Measurements from ENCODE around the gene SLAMF8.

SLAMF8 gene

GRCh38 chr1:159849626-159850366 lies 23.1 kb downstream of the SLAMF8 start:
- DNase-seq = no peak

DNA sequence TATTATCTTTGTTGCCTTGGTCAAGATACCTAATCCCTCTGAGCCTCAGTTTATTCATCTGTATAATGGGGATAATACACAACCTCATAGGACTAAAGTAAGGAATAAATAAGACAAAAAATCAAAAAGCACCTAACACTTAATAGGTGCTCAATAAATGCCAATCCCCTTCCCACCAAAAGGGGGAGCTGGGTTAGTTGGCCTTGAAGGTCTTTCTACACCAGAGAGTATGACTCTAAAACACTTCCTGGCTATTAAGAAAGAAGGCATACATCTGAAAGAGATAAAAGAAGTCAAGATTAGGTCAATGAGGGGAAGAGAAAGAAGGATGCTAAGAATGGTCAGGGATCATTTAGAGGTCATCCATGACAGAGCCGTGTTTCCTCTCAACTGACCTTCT lies 24.7 kb downstream of the SLAMF8 start:
- DNase-seq = peak; percentile 19 to 46

DNA sequence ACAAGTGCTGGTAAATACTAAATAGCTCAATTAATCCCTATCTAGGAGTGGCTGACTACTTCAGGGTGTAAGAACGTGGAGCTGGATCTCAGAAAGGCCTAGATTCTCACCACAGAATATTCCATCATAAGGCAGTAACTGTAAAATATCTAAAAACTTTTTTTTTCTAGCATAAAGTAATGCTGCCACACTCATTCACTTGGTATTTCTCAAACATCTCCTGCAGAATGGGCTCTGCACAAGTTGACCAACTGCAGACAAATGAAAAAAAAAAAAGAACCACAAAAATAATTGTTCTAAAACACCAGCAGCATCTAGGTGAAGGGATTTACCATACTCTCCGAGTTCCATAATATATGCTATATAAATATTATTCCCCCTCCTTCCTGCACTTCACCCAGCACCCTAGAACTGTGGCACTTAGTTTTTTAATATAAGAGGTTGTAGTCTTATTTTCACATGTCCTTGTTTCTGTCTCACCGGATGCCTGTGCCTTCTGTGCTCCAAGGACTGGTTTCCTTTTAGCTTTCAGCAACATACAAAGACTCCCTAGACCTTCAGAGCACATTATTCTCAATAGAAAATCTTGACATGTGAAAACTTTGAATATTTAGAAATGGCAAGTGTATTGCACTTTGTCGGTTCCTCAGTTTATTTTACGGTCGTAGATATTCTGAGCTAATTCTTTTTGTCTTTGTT lies 26.9 kb downstream of the SLAMF8 start:
- DNase-seq = no peak

GRCh38 chr1:159854116-159854692 lies 27.5 kb downstream of the SLAMF8 start:
- no peak for DNase-seq

- peak; percentile 26 to 36 for DNase-seq
Measured at GRCh38 chr1:159854693-159855192, 28.1 kb downstream of the SLAMF8 start.

- DNase-seq = no peak
Measured at GRCh38 chr1:159855709-159856108, 29.0 kb downstream of the SLAMF8 start.

- DNase-seq = no peak
Measured at GRCh38 chr1:159856576-159856975, 29.9 kb downstream of the SLAMF8 start.

DNA sequence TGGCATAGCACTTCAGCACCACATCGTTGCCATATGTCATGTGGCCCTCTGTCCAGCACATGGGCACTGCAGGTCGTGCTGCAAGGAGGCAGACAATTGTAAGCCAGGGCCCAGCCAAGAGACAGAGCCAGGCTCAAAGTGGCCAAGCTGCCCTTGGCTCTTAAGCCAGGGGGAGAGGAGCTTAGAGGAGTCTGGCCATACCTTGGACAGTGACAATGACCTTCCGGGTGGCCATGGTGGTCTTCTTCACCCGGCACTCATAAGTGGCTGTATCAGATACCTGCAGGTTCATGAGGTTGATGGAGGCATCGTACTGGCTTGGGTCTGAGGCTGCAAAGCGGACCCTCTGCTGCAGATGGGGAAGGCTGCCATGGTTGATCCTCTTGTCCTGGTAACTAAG lies 31.2 kb downstream of the SLAMF8 start:
- DNase-seq = no peak

GRCh38 chr1:159859767-159860322 lies 33.2 kb downstream of the SLAMF8 start:
- DNase-seq = no peak

DNA sequence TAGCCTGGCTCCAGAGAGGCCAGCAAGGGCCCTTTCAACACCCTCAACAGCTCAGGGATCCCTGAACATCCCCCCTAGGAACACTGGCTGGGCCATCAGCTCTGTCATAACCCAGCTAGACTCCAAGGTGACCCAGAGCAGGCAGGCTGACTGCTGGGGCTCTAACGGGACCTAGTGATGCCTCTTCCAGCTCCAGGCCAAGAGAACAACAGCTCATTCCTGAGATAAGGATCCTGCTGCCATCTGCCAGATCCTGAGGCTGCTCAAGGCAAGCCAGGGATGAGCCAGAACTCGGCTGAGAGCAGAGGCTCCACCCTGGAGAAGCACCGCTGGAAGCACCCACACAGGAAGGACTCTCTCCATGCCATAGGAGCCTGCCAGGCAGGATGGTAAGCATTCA lies 33.8 kb downstream of the SLAMF8 start:
- DNase-seq = no peak

DNA sequence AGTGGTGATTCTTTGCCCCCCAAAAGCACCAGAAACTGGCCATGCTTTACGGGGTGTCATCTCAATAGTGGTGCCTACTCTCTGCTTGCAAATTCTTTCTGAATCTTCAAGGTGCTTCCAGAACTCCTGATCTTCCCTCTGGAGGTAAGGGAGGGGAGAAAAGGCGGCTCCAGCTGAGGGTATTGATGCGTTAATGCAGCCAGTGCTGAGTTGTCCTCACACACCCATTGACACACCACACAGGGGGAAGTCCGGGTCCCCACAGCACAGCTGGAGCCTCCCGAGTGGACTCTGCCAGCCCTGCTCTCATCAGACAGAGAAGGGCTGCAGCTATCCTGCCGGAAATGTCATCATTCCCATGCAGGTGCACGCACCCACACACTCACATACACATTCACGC lies 34.5 kb downstream of the SLAMF8 start:
- no peak for DNase-seq

GRCh38 chr1:159862031-159862430 lies 35.4 kb downstream of the SLAMF8 start:
- no peak for DNase-seq

- no peak for DNase-seq
Measured at GRCh38 chr1:159862557-159862956, 35.9 kb downstream of the SLAMF8 start, which contains the start of gene VSIG8. VSIG8 (minus strand) TSS chr1:159862657; CDS start chr1:159862521, 136 bp downstream.

DNA sequence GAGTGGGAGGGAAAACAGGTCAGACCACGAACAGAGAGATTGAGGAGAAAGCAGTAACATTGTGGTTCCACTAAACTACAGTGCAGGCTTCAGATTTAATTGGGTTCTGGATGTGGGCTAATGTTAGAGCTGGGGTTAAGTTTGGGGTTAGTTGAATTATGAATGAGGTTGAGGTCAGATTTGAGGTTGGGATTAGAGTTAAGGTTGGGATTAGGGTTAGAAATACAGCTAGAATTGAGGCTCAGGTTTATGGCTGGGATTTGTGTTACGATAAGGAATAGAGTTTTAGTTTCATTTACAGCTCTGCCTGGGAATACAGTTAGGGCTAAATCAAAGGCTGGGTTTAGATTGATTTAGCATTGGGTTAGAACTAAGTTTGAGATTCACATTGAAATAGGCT lies 37.6 kb downstream of the SLAMF8 start:
- no peak for DNase-seq

DNA sequence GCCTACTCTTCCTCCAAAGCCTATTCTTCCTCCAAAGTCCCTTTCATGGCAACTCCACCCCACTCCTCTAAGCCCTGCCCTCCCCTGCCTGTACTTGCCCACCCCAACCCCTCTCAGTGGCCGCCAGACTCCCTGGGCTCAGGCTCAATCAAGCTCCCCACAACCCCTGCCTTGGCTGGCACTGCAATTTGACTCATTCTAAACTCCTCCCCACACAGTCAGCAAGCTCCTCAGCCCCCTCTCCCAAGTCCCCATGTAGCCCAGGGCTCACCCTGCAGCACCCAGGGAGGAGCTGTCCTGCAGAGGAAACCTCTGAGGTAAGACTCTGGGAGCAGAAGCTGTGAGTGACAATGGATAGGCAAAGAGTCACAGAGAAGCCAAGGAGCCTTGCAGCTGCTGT lies 39.4 kb downstream of the SLAMF8 start:
- DNase-seq = no peak

- DNase-seq = no peak
Measured at GRCh38 chr1:159866905-159867663, 40.4 kb downstream of the SLAMF8 start.

DNA sequence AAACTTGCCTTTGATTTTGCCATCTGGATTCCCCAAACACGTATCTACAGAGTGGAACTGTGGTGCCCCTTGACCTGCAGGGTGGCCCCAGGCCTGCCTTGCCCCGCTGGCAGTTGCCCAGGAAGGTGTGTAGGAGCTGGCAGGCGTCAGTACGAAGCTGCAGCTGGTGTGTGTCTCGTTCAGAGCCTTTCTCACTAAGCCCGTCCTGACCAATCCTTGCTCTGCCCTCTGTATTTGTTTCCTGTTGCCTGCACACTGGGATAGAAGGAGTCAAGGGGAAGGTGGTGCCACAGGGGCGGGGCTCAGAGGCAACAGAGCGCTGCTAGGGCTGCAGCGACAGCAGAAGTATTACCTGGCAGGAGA lies 41.0 kb downstream of the SLAMF8 start:
- DNase-seq = no peak

- DNase-seq = no peak
Measured at GRCh38 chr1:159868766-159869165, 42.1 kb downstream of the SLAMF8 start.

DNA sequence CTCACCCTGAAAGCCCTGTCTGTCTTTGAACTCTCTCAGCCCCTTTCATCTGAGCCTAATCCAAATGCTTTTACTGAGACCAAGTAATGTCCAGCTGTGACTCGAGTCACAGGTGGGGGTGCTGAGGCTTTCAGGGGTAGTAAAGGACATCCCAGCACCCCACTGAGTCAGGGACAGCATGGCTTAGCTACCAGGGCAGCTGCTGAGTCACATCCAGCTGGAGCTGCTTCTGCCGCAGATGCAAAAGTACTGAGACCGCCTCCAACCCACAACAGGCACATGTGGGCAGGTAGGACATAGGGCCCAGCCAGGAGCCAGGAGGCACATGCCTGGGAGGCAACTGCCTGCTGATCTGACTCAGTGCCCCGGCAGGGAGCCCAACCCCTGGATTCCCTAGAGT lies 42.5 kb downstream of the SLAMF8 start:
- DNase-seq = no peak

DNA sequence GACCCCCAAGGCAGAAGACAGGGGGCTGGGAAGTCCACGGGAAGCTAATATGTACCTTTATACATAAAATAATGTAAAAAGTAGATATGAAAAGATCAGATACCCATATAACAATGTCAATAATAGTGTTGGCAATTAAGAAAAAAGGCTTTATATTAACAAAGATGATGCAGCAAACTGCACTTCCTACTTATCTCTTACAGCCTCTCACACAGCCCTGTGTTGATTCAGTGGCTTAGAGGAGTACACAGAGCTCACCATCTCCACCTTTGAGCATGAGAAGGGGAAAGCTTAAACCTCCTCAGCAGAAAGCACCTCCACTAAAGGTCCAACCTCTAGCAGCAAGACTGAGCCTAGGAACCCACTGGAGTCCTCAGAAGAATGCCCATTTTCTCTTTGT lies 42.9 kb downstream of the SLAMF8 start:
- DNase-seq = no peak

DNA sequence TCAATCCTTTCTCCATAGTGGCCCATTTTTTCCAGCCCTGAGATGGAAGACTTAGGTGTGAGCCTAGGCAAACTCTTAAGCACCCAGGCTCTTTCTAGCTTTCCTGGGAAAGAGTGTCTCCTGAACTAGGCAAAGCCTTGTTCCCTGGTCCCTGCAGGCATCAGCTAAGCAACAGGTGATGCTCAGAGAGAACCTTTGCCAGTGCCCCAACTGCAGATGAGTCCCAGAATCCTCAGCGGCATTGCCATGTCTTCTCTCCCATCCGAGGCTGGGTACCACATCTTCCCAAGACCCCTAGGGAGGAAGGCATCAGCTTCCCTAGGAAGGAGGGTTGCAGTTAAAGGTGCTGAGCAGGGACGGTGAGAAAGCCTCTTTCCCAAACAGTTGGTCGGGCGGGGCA lies 44.0 kb downstream of the SLAMF8 start:
- DNase-seq = no peak

DNA sequence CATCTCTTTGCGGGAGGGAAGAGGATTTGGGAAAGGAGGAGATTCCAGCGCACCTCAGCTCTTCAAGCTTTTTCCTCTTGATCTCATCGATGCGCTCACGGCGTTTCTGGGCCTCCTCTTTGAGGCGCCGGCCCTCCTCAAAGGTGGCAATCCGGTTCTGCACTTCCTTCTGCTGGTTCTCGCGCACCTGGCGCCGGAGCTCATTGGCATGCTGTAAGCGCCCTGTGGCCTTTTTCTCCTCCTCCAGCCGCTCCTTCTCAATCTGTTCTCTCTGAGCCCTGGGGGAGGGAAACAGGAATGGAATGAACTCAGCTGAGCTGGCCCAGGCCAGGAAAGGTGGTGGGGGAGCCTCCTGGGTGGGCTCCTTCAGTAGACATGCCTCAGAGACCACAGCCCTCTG lies 46.2 kb downstream of the SLAMF8 start:
- DNase-seq = no peak

Data from AML-193 (cell line).